OCI-LY7 (cell line): Measurements from ENCODE around the gene SLC25A41. TPM values are rescaled to one million over a fixed set of nuclear protein-coding genes. Genes with fewer than 3 reads are reported as not detected.

Experiments
- BruUV-seq: library from RNA; stranded (reverse); fragments of 400-500 nt; replicated peaks from 2 replicates; lab custom pipeline; 2021; lab: Mats Ljungman, UMichigan
- CTCF ChIA-PET: fragments of 300-600 bp; sonication (Branson Sonifier 250); formaldehyde crosslinking; loops from one replicate; lab custom pipeline; 2022; ENCODE audit warnings: antibody characterized with exemption; ENCODE audit not compliant: unreplicated experiment; lab: Charles Lee
- POLR2A ChIA-PET: fragments of 300-600 bp; sonication (Branson Sonifier 250); formaldehyde crosslinking; loops from one replicate; lab custom pipeline; 2022; ENCODE audit warnings: antibody characterized with exemption; lab: Charles Lee
- DNase-seq: peaks from one replicate; pipeline ENCODE4 v3.0.0-alpha.2; 2015; ENCODE audit warnings: low spot score
- H2AFZ ChIP-seq: fragments of 200-600 bp; sonication (generic), shearing (Covaris generic); 2 replicates; pipeline ENCODE4 v1.6.1; 2014; ENCODE audit warnings: mild to moderate bottlenecking, antibody characterized with exemption, low read length, moderate library complexity
- H3K27ac ChIP-seq: fragments of 200-600 bp; sonication (generic); 2 replicates; pipeline ENCODE4 v1.5.1; 2014; ENCODE audit warnings: mixed run types, low read depth, mild to moderate bottlenecking, moderate library complexity, low read length, inconsistent platforms; ENCODE audit not compliant: poor library complexity, severe bottlenecking
- H3K36me3 ChIP-seq: fragments of 200-600 bp; sonication (generic); 2 replicates; pipeline ENCODE4 v1.6.1; 2014; ENCODE audit warnings: mild to moderate bottlenecking, antibody characterized with exemption, low read length, moderate library complexity, mixed read lengths; ENCODE audit not compliant: insufficient read depth
- H3K4me1 ChIP-seq: fragments of 200-600 bp; sonication (generic); 2 replicates; pipeline ENCODE4 v1.5.1; 2014; ENCODE audit warnings: mild to moderate bottlenecking, low read length; ENCODE audit not compliant: insufficient read depth, poor library complexity, severe bottlenecking
- H3K4me2 ChIP-seq: fragments of 200-600 bp; sonication (generic); 2 replicates; pipeline ENCODE4 v1.6.1; 2014; ENCODE audit warnings: mild to moderate bottlenecking, low read length
- H3K4me3 ChIP-seq: fragments of 200-600 bp; sonication (generic); 2 replicates; pipeline ENCODE4 v1.5.1; 2014; ENCODE audit warnings: mild to moderate bottlenecking, low read depth, low read length; ENCODE audit not compliant: poor library complexity, severe bottlenecking
- H3K79me2 ChIP-seq: fragments of 200-600 bp; sonication (generic); 2 replicates; pipeline ENCODE4 v1.6.1; 2016; ENCODE audit warnings: low read depth, mild to moderate bottlenecking, low read length, moderate library complexity, mixed read lengths; ENCODE audit not compliant: insufficient read depth
- H3K9me2 ChIP-seq: fragments of 200-600 bp; sonication (generic); 2 replicates; pipeline ENCODE4 v1.6.1; 2016; ENCODE audit warnings: mild to moderate bottlenecking, low read length, mixed read lengths; ENCODE audit not compliant: insufficient read depth
- H3K9me3 ChIP-seq: fragments of 200-600 bp; sonication (generic); 2 replicates; pipeline ENCODE4 v1.6.1; 2014; ENCODE audit warnings: mild to moderate bottlenecking, mixed run types, low read length, mixed read lengths
- H4K20me1 ChIP-seq: fragments of 200-600 bp; sonication (generic); 2 replicates; pipeline ENCODE4 v1.6.1; 2014; ENCODE audit warnings: mild to moderate bottlenecking, antibody characterized with exemption, low read length, moderate library complexity, mixed read lengths; ENCODE audit not compliant: insufficient read depth
- EZH2phosphoT487 ChIP-seq: fragments of 200-600 bp; sonication (generic); IDR thresholded peaks from 2 replicates; pipeline ENCODE4 v1.6.1; 2018; ENCODE audit warnings: low read depth, borderline replicate concordance, mild to moderate bottlenecking, mixed run types, antibody characterized with exemption, low read length, moderate library complexity, mixed read lengths
- intact Hi-C: fragments of 100-400 bp; cut with micrococcal nuclease; formaldehyde crosslinking; loops from one replicate; pipeline ENCODE4 v1.10.0; 2022; ENCODE audit not compliant: unreplicated experiment
- total RNA-seq, 2 experiments: library from RNA; depleted of rRNA in 1 of 2; stranded (reverse); fragments of >200 nt in 1 of 2; shearing (Covaris generic) in 1 of 2; gene quantifications; 2 replicates each; pipeline ENCODE4 v1.2.3, GENCODE V29; 2014 to 2022
- TF ChIP-seq, protein P1 (sequence below): fragments of 200-600 bp; sonication (generic); conservative IDR thresholded peaks from 2 replicates; pipeline ENCODE4 v1.5.1; 2014; ENCODE audit warnings: mild to moderate bottlenecking, antibody characterized with exemption, low read length, moderate library complexity, mixed read lengths

SLC25A41 gene
- total RNA-seq, 2 experiments from 2014 or later, result not detected

- intact Hi-C loops, result no loop called here
- peaks cover 13% of the 10 kb centered on the region; the same call in 1 of the 2 replicates for H3K79me2 ChIP-seq
- H3K4me2 ChIP-seq, result peak overlapping the region; percentile 91
- H4K20me1 ChIP-seq, result no peaks in the 10 kb centered on the region
- TF ChIP-seq, protein P1, sequence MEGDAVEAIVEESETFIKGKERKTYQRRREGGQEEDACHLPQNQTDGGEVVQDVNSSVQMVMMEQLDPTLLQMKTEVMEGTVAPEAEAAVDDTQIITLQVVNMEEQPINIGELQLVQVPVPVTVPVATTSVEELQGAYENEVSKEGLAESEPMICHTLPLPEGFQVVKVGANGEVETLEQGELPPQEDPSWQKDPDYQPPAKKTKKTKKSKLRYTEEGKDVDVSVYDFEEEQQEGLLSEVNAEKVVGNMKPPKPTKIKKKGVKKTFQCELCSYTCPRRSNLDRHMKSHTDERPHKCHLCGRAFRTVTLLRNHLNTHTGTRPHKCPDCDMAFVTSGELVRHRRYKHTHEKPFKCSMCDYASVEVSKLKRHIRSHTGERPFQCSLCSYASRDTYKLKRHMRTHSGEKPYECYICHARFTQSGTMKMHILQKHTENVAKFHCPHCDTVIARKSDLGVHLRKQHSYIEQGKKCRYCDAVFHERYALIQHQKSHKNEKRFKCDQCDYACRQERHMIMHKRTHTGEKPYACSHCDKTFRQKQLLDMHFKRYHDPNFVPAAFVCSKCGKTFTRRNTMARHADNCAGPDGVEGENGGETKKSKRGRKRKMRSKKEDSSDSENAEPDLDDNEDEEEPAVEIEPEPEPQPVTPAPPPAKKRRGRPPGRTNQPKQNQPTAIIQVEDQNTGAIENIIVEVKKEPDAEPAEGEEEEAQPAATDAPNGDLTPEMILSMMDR, result no peak
- H3K36me3 ChIP-seq, result peaks cover 46% of the 10 kb centered on the region
- H3K9me2 ChIP-seq, result no peaks in the 10 kb centered on the region
- peak; percentile 58 for DNase-seq
- BruUV-seq, result TSS peak; percentile 64
- ChIA-PET CTCF (no interaction called here), POLR2A (interaction anchor here (0.5 to 1.8 kb wide), 2 partner anchors 11 to 23 kb away, joined by 3 to 6 read pairs; partner anchors contain the start of gene DENND1C)
- peak overlapping the region; percentile 28; the same call in 1 of the 2 replicates for H2AFZ ChIP-seq
- peaks cover 15% of the 10 kb centered on the region for H3K4me1 ChIP-seq
- peak overlapping the region; percentile 89 for H3K4me3 ChIP-seq
- H3K27ac ChIP-seq, result peak overlapping the region; percentile 62
- H3K9me3 ChIP-seq, result peaks cover 22% of the 10 kb centered on the region
Measured at GRCh38 chr19:6457958-6458694, 24.6 kb upstream of the SLC25A41 start.

DNA sequence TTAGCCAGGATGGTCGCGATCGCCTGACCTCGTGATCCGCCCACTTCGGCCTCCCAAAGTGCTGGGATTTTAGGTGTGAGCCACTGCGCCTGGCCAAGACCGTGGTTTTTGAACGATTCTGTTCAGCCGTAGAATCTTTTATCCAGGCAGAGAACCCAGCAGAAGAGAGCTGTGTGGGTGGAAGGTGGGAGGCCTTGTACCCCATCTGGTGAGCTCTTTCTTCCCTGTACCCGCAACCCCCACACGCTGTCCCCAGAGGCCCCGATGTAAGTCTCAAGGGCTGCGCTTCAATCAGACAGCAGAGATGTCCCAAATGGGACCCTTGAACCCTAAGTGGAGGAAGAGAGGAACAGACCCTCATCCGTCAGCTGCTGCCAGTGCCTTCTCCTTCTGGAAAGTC lies 22.4 kb upstream of the SLC25A41 start:
- Histone ChIP-seq H3K36me3 (peaks cover 65% of the 10 kb centered on the region), H2AFZ (no peak overlapping the region), H3K4me1 (peaks cover 15% of the 10 kb centered on the region), H3K4me2 (no peak overlapping the region), H3K27ac (no peak overlapping the region), H3K79me2 (peaks cover 13% of the 10 kb centered on the region; the same call in 1 of the 2 replicates), H4K20me1 (no peaks in the 10 kb centered on the region), H3K9me3 (peaks cover 25% of the 10 kb centered on the region), H3K9me2 (no peaks in the 10 kb centered on the region), H3K4me3 (no peak overlapping the region)
- DNase-seq, result no peak
- no TSS peak for BruUV-seq
- intact Hi-C loops, result no loop called here
- TF ChIP-seq, protein P1, result no peak
- TF ChIP-seq EZH2phosphoT487, result no peak
- ChIA-PET POLR2A (interaction anchor here (0.7 kb wide), 1 partner anchor 28 kb away, joined by 3 read pairs; no protein-coding TSS in a partner anchor), CTCF (no interaction called here)

DNA sequence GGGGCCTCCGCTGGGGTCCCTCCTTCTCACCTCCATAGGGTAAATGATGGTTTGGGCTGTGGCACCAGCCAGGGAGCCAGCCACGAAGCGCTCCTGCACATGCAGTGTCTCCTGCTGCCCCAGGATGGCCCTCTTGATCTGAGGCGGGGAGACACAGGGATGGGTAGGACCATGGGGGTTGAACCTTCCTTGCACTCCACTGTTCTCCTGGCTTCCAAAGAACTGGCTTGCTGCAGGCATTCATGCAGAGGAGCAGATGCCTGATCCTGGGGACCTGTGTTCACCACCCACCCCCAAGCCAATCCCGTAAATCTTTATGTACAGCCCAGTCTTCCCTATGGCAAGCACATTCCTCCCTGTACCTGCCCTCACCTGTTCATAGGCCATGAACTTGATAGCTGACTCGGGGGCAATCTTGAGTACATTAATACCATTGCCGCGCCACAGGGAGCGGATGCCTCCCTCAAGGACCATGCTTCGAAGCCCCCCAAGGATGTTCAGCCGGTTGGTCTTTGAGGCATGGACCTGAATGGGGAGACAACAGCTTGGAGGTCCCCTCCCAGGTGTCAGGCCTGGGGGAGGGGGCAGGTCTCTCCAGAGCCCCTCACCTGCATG lies 20.5 kb upstream of the SLC25A41 start:
- TF ChIP-seq, protein P1, result no peak
- no peak for TF ChIP-seq EZH2phosphoT487
- Histone ChIP-seq H3K9me2 (no peaks in the 10 kb centered on the region), H3K79me2 (peaks cover 10% of the 10 kb centered on the region; the same call in 1 of the 2 replicates), H3K27ac (no peak overlapping the region), H3K9me3 (peaks cover 25% of the 10 kb centered on the region), H3K4me3 (no peak overlapping the region), H2AFZ (no peak overlapping the region), H3K36me3 (peaks cover 77% of the 10 kb centered on the region), H3K4me1 (peaks cover 15% of the 10 kb centered on the region), H4K20me1 (no peaks in the 10 kb centered on the region), H3K4me2 (no peak overlapping the region)
- ChIA-PET POLR2A (no interaction called here), CTCF (no interaction called here)
- intact Hi-C loops, result no loop called here
- peak; percentile 54 for DNase-seq
- BruUV-seq, result no TSS peak
